ENCODE measurements around the gene TES. TPM values are rescaled to one million over a fixed set of nuclear protein-coding genes. Genes with fewer than 3 reads are reported as not detected.

The TES gene
- total and polyA plus RNA-seq, 2 of the 13 experiments (the other 11 are each of a cell fraction or from before 2014, with no cell fraction given) = 21.6 to 23.0 TPM

GRCh38 chr7:116307253-116307652, 96.9 kb downstream of the TES start (continued):
- TF ChIP-seq HMGXB3 (CRISPR knock-in tag; IDR thresholded peaks at IDR 0.05; ENCODE audit: borderline replicate concordance) (no peak), ZBTB46 (CRISPR knock-in tag; IDR thresholded peaks at IDR 0.05; ENCODE audit: borderline replicate concordance) (no peak), ZSCAN9 (CRISPR knock-in tag; IDR thresholded peaks at IDR 0.05; ENCODE audit: borderline replicate concordance) (no peak), ZNF609 (CRISPR knock-in tag; IDR thresholded peaks at IDR 0.05; ENCODE audit: borderline replicate concordance) (no peak), BORCS8-MEF2B (CRISPR knock-in tag; IDR thresholded peaks at IDR 0.05) (no peak), GPN1 (CRISPR knock-in tag; IDR thresholded peaks at IDR 0.05; ENCODE audit: borderline replicate concordance) (no peak), ZNF547 (CRISPR knock-in tag; IDR thresholded peaks at IDR 0.05) (no peak), ARID3A (IDR thresholded peaks at IDR 0.05; ENCODE audit: low read depth, low read length) (no peak)

Data from HepG2 (cell line).